Uterus (tissue), 4 donors: ENCODE data around the gene ALKBH7. TPM values are rescaled to one million over a fixed set of nuclear protein-coding genes. Genes with fewer than 3 reads are reported as not detected.
"Not testable (repeated sequence)": the region's sequence is repeated elsewhere in the genome, so short reads cannot be mapped to it uniquely, and the experiment has no call there.

Experiments used
- DNase-seq, 2 donors: peaks; one replicate each; pipeline ENCODE4 v3.0.0-alpha.2; 2019 to 2020
- H3K27ac ChIP-seq, 2 donors: fragments of 200-600 bp; sonication (generic); 1 replicate in 1 of 2; 2 replicates in 1 of 2; pipeline ENCODE4 v1.5.1; 2016 to 2018
- H3K27me3 ChIP-seq, 2 donors: fragments of 200-600 bp; sonication (generic); one replicate each; pipeline ENCODE4 v1.5.1; 2018 to 2019; ENCODE audit warnings: control low read depth in 1 of 2
- H3K36me3 ChIP-seq, 2 donors: fragments of 200-600 bp; sonication (generic); one replicate each; pipeline ENCODE4 v1.5.1; 2019; ENCODE audit warnings: control low read depth in 1 of 2
- H3K4me1 ChIP-seq, 2 donors: fragments of 200-600 bp; sonication (generic); one replicate each; pipeline ENCODE4 v1.5.1; 2018 to 2019; ENCODE audit warnings: control low read depth in 1 of 2
- H3K4me3 ChIP-seq, 2 donors: fragments of 200-600 bp; sonication (generic); 1 replicate in 1 of 2; 2 replicates in 1 of 2; pipeline ENCODE4 v1.5.1; 2018 to 2019; ENCODE audit warnings: mild to moderate bottlenecking in 1 of 2
- H3K9me3 ChIP-seq, 2 donors: fragments of 200-600 bp; sonication (generic); one replicate each; pipeline ENCODE4 v1.5.1; 2019; ENCODE audit warnings: control low read depth in 1 of 2
- CTCF ChIP-seq, 4 experiments: fragments of 200-600 bp in 2 of 4; fragments of 450-650 bp in 2 of 4; sonication (generic) in 2 of 4; IDR thresholded peaks; one replicate each; pipeline ENCODE4 v1.5.1; 2016 to 2019; ENCODE audit warnings: antibody characterized with exemption in 4 of 4, mild to moderate bottlenecking in 2 of 4, moderate library complexity in 1 of 4
- POLR2A ChIP-seq, 2 donors: fragments of 450-650 bp; IDR thresholded peaks; one replicate each; pipeline ENCODE4 v1.6.1; 2016; ENCODE audit warnings: antibody characterized with exemption in 2 of 2, mild to moderate bottlenecking in 1 of 2, moderate library complexity in 1 of 2
- intact Hi-C: fragments of 100-400 bp; cut with DNase I; formaldehyde crosslinking; loops from one replicate; pipeline ENCODE4 v1.15.1; 2023; ENCODE audit warnings: low total_unique reads
- total RNA-seq, 4 donors: library from RNA; depleted of rRNA in 3 of 4; stranded (reverse); fragments of >200 nt in 3 of 4; gene quantifications; one replicate each; pipeline versions ENCODE4 v1.1.0 to v1.2.4, GENCODE V29; 2014 to 2023
- donor health status: DM: yes; HTN: yes; CAD: no.

The ALKBH7 gene
- total RNA-seq, 4 donors from 2014 or later, result 17.4 to 84.8 (median 42.7) TPM

DNA sequence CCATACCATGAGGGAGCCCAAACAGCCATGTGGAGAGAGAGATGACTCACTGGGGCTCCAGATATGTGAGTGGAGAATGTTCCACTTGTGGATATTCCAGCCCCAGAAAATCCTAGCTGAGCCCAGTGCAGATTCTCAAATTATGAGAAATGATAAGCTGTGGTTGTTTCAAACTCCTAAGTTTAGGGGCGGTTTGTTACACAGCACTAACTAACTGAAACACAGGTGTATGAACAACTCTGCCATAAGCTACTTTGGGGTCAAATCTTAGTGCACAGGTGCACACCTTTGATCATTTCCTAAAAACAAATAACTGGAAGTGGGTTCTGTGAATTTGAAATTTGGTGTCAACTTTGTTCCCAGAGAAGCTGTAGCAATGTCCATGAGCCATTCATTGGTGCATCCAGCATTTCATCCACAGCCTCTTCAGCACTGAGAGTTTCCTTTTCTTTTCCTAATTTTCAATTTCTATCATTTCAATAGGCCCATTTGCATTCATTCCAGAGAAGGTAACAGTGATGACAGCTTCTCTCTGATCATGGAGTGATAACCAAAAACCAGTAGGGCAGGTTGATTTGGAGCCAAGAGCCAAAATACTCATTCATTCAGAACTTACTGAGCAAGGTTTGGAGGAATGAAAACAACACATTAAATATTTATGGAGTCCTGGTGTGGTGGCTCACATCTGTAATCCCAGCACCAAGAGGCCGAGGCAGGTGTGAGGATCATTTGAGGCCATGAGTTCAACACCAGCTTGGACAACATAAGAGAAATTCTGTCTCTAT is 20.0 kb upstream of the ALKBH7 start:
- Histone ChIP-seq H3K36me3 (no peaks in the 10 kb centered on the region), H3K9me3 (no peaks in the 10 kb centered on the region), H3K27me3 (no peaks in the 10 kb centered on the region), H3K4me1 (no peaks in the 10 kb centered on the region), H3K27ac (no peak overlapping the region), H3K4me3 (no peak overlapping the region)
- intact Hi-C loops, result no loop called here
- TF ChIP-seq CTCF (IDR thresholded peaks at IDR 0.05), result no peak
- DNase-seq, result no peak

GRCh38 chr19:6354098-6354674 is 18.4 kb upstream of the ALKBH7 start:
- H3K9me3 ChIP-seq, result no peaks in the 10 kb centered on the region
- H3K27me3 ChIP-seq, result no peaks in the 10 kb centered on the region
- no peak for TF ChIP-seq POLR2A (IDR thresholded peaks at IDR 0.05)
- peak in 2 of 4 experiments; percentile 41 to 46 for TF ChIP-seq CTCF (IDR thresholded peaks at IDR 0.05)
- intact Hi-C loops, result no loop called here
- DNase-seq, result no peak
- H3K4me1 ChIP-seq, result no peaks in the 10 kb centered on the region
- H3K36me3 ChIP-seq, result no peaks in the 10 kb centered on the region
- no peak overlapping the region for H3K27ac ChIP-seq
- H3K4me3 ChIP-seq, result no peak overlapping the region

- H3K9me3 ChIP-seq, H3K27ac ChIP-seq, H3K27me3 ChIP-seq, DNase-seq, H3K36me3 ChIP-seq, H3K4me3 ChIP-seq, intact Hi-C loops, H3K4me1 ChIP-seq: not testable (repeated sequence)
Measured at GRCh38 chr19:6355321-6356040, 17.1 kb upstream of the ALKBH7 start.

- Histone ChIP-seq H3K4me1 (no peaks in the 10 kb centered on the region), H3K9me3 (no peaks in the 10 kb centered on the region), H3K27me3 (no peaks in the 10 kb centered on the region), H3K36me3 (no peaks in the 10 kb centered on the region), H3K27ac (no peak overlapping the region), H3K4me3 (no peak overlapping the region)
- intact Hi-C loops, result no loop called here
- TF ChIP-seq POLR2A (IDR thresholded peaks at IDR 0.05), result no peak
- TF ChIP-seq CTCF (IDR thresholded peaks at IDR 0.05), result no peak
- no peak for DNase-seq
Measured at GRCh38 chr19:6357174-6357573, 15.4 kb upstream of the ALKBH7 start.

DNA sequence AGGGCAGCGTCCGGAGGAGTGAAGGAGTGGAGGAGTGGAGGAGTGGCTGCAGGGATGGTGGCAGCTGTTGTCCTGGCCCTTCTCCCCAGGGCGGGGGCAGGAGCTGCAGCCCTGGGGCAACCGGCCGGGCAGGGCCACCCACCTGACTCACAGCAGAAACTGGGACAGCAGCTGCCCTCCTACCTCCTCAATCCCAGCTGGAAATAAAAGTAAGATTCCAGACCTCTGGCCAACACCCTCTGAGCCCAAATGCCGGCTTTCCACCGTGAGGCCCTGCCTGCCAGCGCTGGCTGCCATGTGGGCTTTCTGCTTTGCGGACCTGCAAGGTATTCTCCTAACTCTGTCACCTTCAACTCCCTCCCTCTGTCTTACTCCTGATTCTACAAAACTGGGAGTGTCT is 14.6 kb upstream of the ALKBH7 start:
- TF ChIP-seq CTCF (IDR thresholded peaks at IDR 0.05) (no peak), POLR2A (IDR thresholded peaks at IDR 0.05) (no peak)
- H3K36me3 ChIP-seq, result no peaks in the 10 kb centered on the region
- no peak overlapping the region for H3K4me3 ChIP-seq
- no peak for DNase-seq
- H3K4me1 ChIP-seq, result no peaks in the 10 kb centered on the region
- no peaks in the 10 kb centered on the region for H3K27me3 ChIP-seq
- no peaks in the 10 kb centered on the region for H3K9me3 ChIP-seq
- no peak overlapping the region for H3K27ac ChIP-seq
- intact Hi-C loops, result no loop called here
